GM12878 (cell line): ENCODE data around the gene DUSP8. TPM values are rescaled to one million over a fixed set of nuclear protein-coding genes. Genes with fewer than 3 reads are reported as not detected.

Experiments used
- ATAC-seq: fragments of 200-7000 bp; cut with Tn5 transposase; 3 replicates; pipeline ENCODE4 v1.9.1; 2020; ENCODE audit warnings: mild to moderate bottlenecking, moderate library complexity
- BruUV-seq: library from RNA; stranded (reverse); fragments of 400-500 nt; replicated peaks from 2 replicates; lab custom pipeline; 2021; lab: Mats Ljungman, UMichigan
- CTCF ChIA-PET: fragments of 300-600 bp; sonication (Branson Sonifier 250); formaldehyde crosslinking; extraction: SDS; loops from one replicate; lab custom pipeline; 2021; ENCODE audit warnings: inconsistent platforms; lab: Yijun Ruan, JAX
- POLR2A ChIA-PET: fragments of 350-600 bp; formaldehyde crosslinking; extraction: SDS; loops from one replicate; lab custom pipeline; 2021; ENCODE audit warnings: inconsistent platforms; lab: Charles Lee
- RAD21 ChIA-PET: fragments of 300-600 bp; sonication (Branson Sonifier 250); formaldehyde crosslinking; loops from one replicate; lab custom pipeline; 2023; ENCODE audit warnings: antibody characterized with exemption; ENCODE audit not compliant: unreplicated experiment; lab: Charles Lee
- SMC1A ChIA-PET: fragments of 300-600 bp; sonication (Branson Sonifier 250); formaldehyde crosslinking; loops from one replicate; lab custom pipeline; 2023; ENCODE audit not compliant: unreplicated experiment, uncharacterized antibody; lab: Charles Lee
- DNase-seq: peaks from one replicate; pipeline ENCODE4 v3.0.0-alpha.2; 2011; ENCODE audit warnings: low read depth, low spot score
- FAIRE-seq: peaks from 3 replicates; lab custom pipeline; 2011; peaks lifted over from hg19 to GRCh38; lab: Jason Lieb, UNC
- H2AFZ ChIP-seq: 2 replicates; pipeline ENCODE4 v1.6.0; 2011; ENCODE audit warnings: low read depth, low read length, control low read depth; ENCODE audit not compliant: control insufficient read depth
- H3K27ac ChIP-seq: 2 replicates; pipeline ENCODE4 v1.5.1; 2011; ENCODE audit warnings: control low read depth; ENCODE audit not compliant: control insufficient read depth, insufficient read depth
- H3K27me3 ChIP-seq, 2 experiments: replicated peaks in 1 of 2; 2 replicates each; pipeline versions ENCODE4 v1.6.0 to v1.6.1; 2011; ENCODE audit warnings: low read length in 1 of 2; ENCODE audit not compliant: control insufficient read depth in 2 of 2, insufficient read depth in 2 of 2
- H3K36me3 ChIP-seq, 2 experiments: 2 replicates each; pipeline ENCODE4 v1.5.1; 2011; ENCODE audit warnings: low read length in 1 of 2; ENCODE audit not compliant: control insufficient read depth in 2 of 2, insufficient read depth in 2 of 2
- H3K4me1 ChIP-seq: 2 replicates; pipeline ENCODE4 v1.6.1; 2011; ENCODE audit warnings: mild to moderate bottlenecking, low read length, moderate library complexity, mixed read lengths; ENCODE audit not compliant: control insufficient read depth, insufficient read depth
- H3K4me2 ChIP-seq: 2 replicates; pipeline ENCODE4 v1.6.0; 2011; ENCODE audit warnings: control low read depth; ENCODE audit not compliant: control insufficient read depth, insufficient read depth
- H3K4me3 ChIP-seq: fragments of 200-600 bp; sonication (generic); 2 replicates; pipeline ENCODE4 v1.5.1; 2016
- H3K79me2 ChIP-seq: 2 replicates; pipeline ENCODE4 v1.6.0; 2011; ENCODE audit warnings: low read length; ENCODE audit not compliant: control insufficient read depth, insufficient read depth
- H3K9ac ChIP-seq: 2 replicates; pipeline ENCODE4 v1.8.0; 2011; ENCODE audit warnings: low read length, control low read depth, mixed read lengths; ENCODE audit not compliant: control insufficient read depth, insufficient read depth
- H3K9me3 ChIP-seq: replicated peaks from 3 replicates; pipeline ENCODE4 v1.5.1; 2011; ENCODE audit warnings: mild to moderate bottlenecking, low read length; ENCODE audit not compliant: control insufficient read depth, insufficient read depth
- H4K20me1 ChIP-seq: 2 replicates; pipeline ENCODE4 v1.6.0; 2011; ENCODE audit not compliant: control insufficient read depth, insufficient read depth
- CBFB ChIP-seq: IDR thresholded peaks from 2 replicates; pipeline ENCODE4 v1.6.1; 2016; ENCODE audit warnings: antibody characterized with exemption, low read depth
- CEBPB ChIP-seq, 2 experiments: fragments of 150-350 bp in 1 of 2; IDR thresholded peaks; 2 replicates each; pipeline ENCODE4 v1.6.1; 2012 to 2014; ENCODE audit warnings: low read depth in 2 of 2, low read length in 2 of 2, borderline replicate concordance in 1 of 2, inconsistent platforms in 1 of 2
- CEBPZ ChIP-seq: fragments of 150-350 bp; IDR thresholded peaks from 2 replicates; pipeline ENCODE4 v1.6.1; 2016; ENCODE audit warnings: low read depth, low read length
- EED ChIP-seq: sonication (generic); IDR thresholded peaks from 2 replicates; pipeline ENCODE4 v1.6.1; 2016; ENCODE audit warnings: antibody characterized with exemption, low read depth
- ETV6 ChIP-seq, 2 experiments: fragments of 450-650 bp in 1 of 2; IDR thresholded peaks in 1 of 2; conservative IDR thresholded peaks in 1 of 2; 2 replicates each; pipeline ENCODE4 v1.6.1; 2014; ENCODE audit warnings: antibody characterized with exemption in 1 of 2, borderline replicate concordance in 1 of 2, low read depth in 1 of 2, mild to moderate bottlenecking in 1 of 2, moderate library complexity in 1 of 2
- HDGF ChIP-seq: fragments of 450-650 bp; IDR thresholded peaks from 2 replicates; pipeline ENCODE4 v1.6.1; 2016; ENCODE audit warnings: antibody characterized with exemption
- IKZF1 ChIP-seq: fragments of 450-650 bp; conservative IDR thresholded peaks from 2 replicates; pipeline ENCODE4 v1.6.1; 2017; ENCODE audit warnings: antibody characterized with exemption, mild to moderate bottlenecking
- MAX ChIP-seq: IDR thresholded peaks from 2 replicates; pipeline ENCODE4 v1.6.1; 2012; ENCODE audit warnings: low read depth, low read length, improper control_type of control experiment
- MLLT1 ChIP-seq: fragments of 450-650 bp; IDR thresholded peaks from 2 replicates; pipeline ENCODE4 v1.6.1; 2016; ENCODE audit warnings: mild to moderate bottlenecking
- NFXL1 ChIP-seq: fragments of 450-650 bp; IDR thresholded peaks from 2 replicates; pipeline ENCODE4 v1.6.1; 2017; ENCODE audit warnings: antibody characterized with exemption, mild to moderate bottlenecking, borderline replicate concordance
- POLR2AphosphoS2 ChIP-seq: IDR thresholded peaks from 2 replicates; pipeline ENCODE4 v1.6.1; 2011; ENCODE audit warnings: low read depth, mild to moderate bottlenecking, low read length, improper control_type of control experiment, moderate library complexity
- RCOR1 ChIP-seq: conservative IDR thresholded peaks from 2 replicates; pipeline ENCODE4 v1.6.1; 2012; ENCODE audit warnings: low read depth, low read length, improper control_type of control experiment
- ZNF207 ChIP-seq: fragments of 450-650 bp; IDR thresholded peaks from 2 replicates; pipeline ENCODE4 v1.6.1; 2014; ENCODE audit warnings: antibody characterized with exemption, mild to moderate bottlenecking, borderline replicate concordance
- WGBS: methylation state at CpG from one replicate; pipeline ENCODE4 v1.1.6; 2016; ENCODE audit warnings: low lambda C conversion rate; ENCODE audit not compliant: insufficient replicate concordance, insufficient coverage; ENCODE audit errors: missing lambda C conversion rate; 5-methylcytosine and 5-hydroxymethylcytosine counted together
- in situ Hi-C: fragments of 300-500 bp; cut with MboI; formaldehyde crosslinking; loops from 9 replicates; pipeline ENCODE4 v1.14.3; 2018; ENCODE audit warnings: mixed read lengths
- intact Hi-C: fragments of 100-400 bp; cut with micrococcal nuclease; formaldehyde crosslinking; loops from one replicate; pipeline ENCODE4 v1.14.2; 2022; ENCODE audit not compliant: unreplicated experiment
- polyA plus RNA-seq, 11 experiments: library from polyadenylated mRNA; depleted of rRNA in 4 of 11; unstranded in 6 of 11; stranded (reverse) in 5 of 11; fragments of >200 nt; fragmentation: Nextera tagmentation in 4 of 11; fragmentation: Illumina TruSeq in 1 of 11; extraction: Ambion mirVana in 4 of 11; extraction: Trizol in 1 of 11; gene quantifications; 1 replicate in 1 of 11; 2 replicates in 10 of 11; pipeline versions ENCODE4 v1.2.1 to v1.2.3, GENCODE V29; 2011 to 2016; ENCODE audit warnings: inconsistent platforms in 2 of 11, missing spikeins in 2 of 11, low read depth in 1 of 11
- total RNA-seq, 4 experiments: library from RNA; depleted of rRNA in 3 of 4; stranded (reverse); fragments of >200 nt in 3 of 4; fragmentation: Illumina TruSeq in 1 of 4; extraction: Trizol in 1 of 4; gene quantifications; 2 replicates each; pipeline versions ENCODE4 v1.2.1 to v1.2.3, GENCODE V29; 2013 to 2021

The DUSP8 gene
- total and polyA plus RNA-seq, 10 of the 15 experiments (the other 5 are each of a cell fraction or from before 2014, with no cell fraction given): 0.04 to 1.7 (median 0.26) TPM; not detected in 6

- H3K79me2 ChIP-seq: peaks cover 8% of the 10 kb centered on the region
- H3K4me2 ChIP-seq: no peak overlapping the region
- ChIA-PET RAD21 (interaction anchor here (0.9 kb wide), 1 partner anchor 34 kb away, joined by 3 read pairs; the partner anchor contains the start of gene DUSP8), SMC1A (interaction anchor here (1.0 kb wide), 1 partner anchor 36 kb away, joined by 3 read pairs; no protein-coding TSS in a partner anchor), POLR2A (interaction anchor here (1.6 kb wide), 1 partner anchor 16 kb away, joined by 6 read pairs; no protein-coding TSS in a partner anchor), CTCF (interaction anchor here (1.1 kb wide), 1 partner anchor 37 kb away, joined by 4 read pairs; no protein-coding TSS in a partner anchor)
- H2AFZ ChIP-seq: no peak overlapping the region
- intact Hi-C loops: no loop called here
- FAIRE-seq (no peak), ATAC-seq (no peak), DNase-seq (no peak)
- TF ChIP-seq IKZF1 (no peak), MLLT1 (no peak), CBFB (no peak), ETV6 (conservative IDR thresholded peaks at IDR 0.05 in 1 of 2, IDR thresholded peaks at IDR 0.05 in 1 of 2; ENCODE audit: borderline replicate concordance in 1 of 2, low read depth in 1 of 2) (no peak), POLR2AphosphoS2 (no peak), RCOR1 (no peak), CEBPB (IDR thresholded peaks at IDR 0.05; ENCODE audit: borderline replicate concordance in 1 of 2, low read depth in 2 of 2, low read length in 2 of 2) (no peak), EED (no peak), MAX (no peak), CEBPZ (no peak), NFXL1 (no peak), HDGF (no peak), ZNF207 (no peak)
- H3K9ac ChIP-seq: no peak overlapping the region
- no peaks in the 10 kb centered on the region for H3K9me3 ChIP-seq
- no peaks in the 10 kb centered on the region for H3K4me1 ChIP-seq
- in situ Hi-C loops: no loop called here
- H3K27ac ChIP-seq: no peak overlapping the region
- no TSS peak for BruUV-seq
- no peak overlapping the region for H3K4me3 ChIP-seq
- 0 out of 2 replicates have a peak, but pooled peaks cover under 1% of the 10 kb centered on the region for H4K20me1 ChIP-seq
- WGBS: 19% methylated on average over 5 of the region's 5 CpGs
- peaks cover 0 to 3% of the 10 kb centered on the region in 2 experiments; a peak in 2 of 4 replicates for H3K36me3 ChIP-seq
- H3K27me3 ChIP-seq: peaks cover 0 to 1% of the 10 kb centered on the region in 2 experiments; a peak in 1 of 4 replicates
Observed at GRCh38 chr11:1538153-1538552, 33.9 kb downstream of the DUSP8 start.
